Activated gamma-delta T cell treated with Interleukin-2 at 50 U/mL for 16 hours (primary cell): ENCODE results near the gene GLTP.

Experiments
- DNase-seq: peaks from one replicate; pipeline ENCODE4 v3.0.0-alpha.2; 2020

The GLTP gene

DNA sequence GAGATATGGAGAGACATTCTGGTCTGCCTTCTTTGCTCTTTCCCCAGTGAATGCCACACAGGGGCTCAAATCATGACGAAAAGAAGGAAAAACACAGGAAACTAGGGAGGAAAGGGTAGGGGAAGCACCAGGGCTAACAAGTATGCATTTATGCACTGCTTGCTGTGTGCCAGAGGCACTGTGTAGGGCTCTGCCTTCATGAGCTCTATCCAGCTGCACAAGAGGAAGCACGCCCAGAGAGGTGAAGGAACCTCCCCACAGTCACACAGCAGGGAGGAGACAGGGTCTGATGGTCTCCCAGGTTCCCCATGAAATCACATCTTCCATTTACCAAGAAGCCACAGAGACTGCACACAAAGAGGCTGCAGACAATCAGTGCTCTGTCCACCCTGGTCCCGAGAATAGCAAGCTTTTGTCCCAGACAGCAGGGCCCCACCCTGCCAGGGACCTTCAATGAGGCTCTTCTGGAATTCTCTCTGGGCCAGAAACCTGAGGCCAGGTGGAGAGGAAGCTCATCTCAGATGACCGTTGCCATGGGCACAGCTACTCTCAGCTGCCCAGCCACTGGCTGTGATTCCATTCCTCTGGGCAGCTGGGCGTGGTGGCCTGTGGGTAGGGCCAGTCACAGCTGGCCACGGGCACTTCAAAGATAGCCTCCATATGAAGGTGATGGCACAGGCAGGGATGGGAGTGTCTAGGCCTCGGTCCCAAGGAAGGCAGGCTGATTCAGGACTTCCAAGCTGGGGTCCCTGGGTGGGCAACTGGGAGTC is 39.9 kb downstream of the GLTP start:
- DNase-seq: no peak

DNA sequence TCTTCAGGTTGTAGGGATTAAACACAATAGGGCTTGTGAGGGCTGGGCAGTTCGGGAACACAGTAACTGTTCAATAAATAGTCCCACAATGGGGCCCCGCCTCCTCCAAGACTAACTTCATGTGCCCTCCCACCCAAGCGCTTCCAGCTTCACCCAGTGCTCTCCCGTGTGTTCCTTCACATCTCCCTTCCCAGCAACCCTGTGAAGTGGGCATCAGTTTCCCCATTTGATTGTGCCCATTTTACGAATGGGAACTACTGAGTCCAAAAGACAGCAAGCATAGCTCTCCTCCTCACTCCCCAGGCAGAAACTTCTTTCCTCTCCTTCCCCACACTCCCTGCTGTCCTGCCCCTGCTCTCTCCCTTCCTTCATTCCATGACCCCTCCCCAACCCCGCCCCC is 40.9 kb downstream of the GLTP start:
- DNase-seq: no peak

DNA sequence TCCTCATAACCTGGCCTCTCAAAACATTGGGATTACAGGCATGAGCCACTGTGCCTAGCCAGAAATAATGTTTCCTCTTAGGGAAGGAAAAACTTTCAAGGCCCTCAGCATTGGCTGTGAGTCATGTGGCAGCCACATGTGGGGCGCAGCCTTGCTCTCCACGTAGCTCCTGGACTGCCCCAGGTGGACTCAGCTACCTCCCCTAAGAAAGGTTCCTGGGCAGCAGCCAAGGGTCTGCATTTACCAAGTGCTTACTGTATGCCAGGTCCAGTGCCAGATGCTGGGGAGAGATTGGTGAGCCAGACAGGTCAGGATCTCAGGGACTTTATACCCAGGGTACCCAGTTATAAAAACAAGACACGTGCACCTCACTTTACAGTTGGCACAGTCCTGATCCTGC is 43.4 kb downstream of the GLTP start:
- no peak for DNase-seq

- DNase-seq: no peak
Measured at GRCh38 chr12:109835827-109836226, 44.5 kb downstream of the GLTP start.

DNA sequence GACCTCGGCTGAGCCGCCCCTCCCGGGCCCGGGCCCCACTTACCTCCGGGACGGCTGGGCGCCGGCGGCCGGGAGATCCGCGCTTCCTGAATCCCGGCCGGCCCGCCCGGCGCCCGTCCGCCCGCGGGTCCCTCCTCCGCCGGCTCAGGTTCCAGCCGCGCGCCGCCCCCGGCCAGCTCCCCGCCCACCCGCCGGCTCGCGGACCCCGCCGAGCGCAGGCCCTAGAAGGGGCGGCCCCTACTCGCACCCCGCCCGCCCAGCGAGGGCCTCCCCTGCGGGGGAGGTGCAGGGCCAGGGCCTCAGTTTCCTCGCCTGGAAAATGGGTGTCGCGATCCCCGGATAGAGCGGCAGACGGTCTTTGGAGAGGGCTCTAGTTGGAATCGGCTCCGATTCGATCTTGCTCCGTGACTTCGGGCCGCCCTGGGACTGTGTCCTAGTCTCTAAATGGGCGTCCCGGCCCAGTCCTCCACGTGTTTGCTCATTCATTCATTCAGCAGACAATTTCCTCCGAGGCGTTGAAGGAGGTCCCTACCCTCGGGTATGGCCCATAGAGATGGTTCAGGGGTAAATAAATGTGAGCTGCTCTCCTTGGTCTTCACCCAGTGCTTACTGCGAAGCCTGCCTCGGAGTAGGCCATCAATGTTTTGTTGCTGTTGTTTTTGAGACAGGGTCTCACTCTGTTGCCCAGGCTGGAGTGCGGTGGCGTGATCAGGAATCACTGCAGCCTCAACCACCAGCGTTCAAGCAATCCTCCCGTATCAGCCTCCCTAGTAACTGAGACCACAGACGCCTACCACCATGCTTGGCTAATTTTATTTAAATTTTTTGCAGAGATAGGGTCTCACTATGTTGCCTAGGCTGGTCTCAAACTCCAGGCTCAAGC is 46.8 kb downstream of the GLTP start, which contains the start of gene TRPV4:
TRPV4 (minus strand) TSS at position 92 of the 883 bp plus-strand sequence. CDS start 18,602 bp downstream, outside the sequence.
- DNase-seq: no peak

GRCh38 chr12:109832541-109833306 is 47.6 kb downstream of the GLTP start:
- DNase-seq: no peak

DNA sequence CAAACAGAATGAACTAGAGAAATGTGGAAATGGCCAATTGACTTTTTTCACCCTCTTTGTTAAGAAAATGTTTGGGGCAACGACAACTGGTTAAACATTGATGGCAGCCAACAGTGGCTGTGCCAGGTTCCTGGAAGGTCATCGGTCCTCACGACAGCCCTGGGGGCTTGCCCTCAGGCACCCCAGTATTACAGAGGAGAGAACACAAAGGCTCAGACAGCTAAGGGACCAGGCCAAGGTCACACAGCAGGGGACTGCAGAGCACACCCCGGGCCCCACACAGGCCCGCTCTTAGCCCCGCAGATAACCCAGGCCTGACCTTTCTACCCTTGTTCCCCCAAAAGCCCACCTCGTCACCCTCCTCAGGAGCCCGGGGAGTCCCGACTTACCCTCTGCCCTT is 48.4 kb downstream of the GLTP start:
- no peak for DNase-seq

DNA sequence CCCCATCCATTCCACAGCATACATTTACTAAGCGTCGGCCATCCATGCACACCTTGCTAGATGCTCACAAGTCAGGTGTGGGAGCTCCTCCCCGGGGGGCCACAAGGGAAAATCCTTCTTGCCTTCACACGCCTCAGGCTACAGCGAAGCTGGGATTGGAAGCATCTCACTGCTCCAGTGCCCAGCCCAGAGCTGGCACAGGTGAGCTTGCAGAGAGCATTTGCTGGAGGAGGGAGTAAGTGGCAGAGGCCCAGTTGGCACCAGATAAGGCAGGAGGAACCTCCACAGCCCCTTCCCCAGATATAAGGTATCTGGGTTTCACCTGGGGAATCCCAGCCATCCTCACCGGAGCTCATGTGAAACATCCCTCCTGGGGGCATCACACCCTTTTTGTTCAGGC is 49.0 kb downstream of the GLTP start:
- no peak for DNase-seq

GRCh38 chr12:109830718-109831117 is 49.6 kb downstream of the GLTP start:
- DNase-seq: no peak

GRCh38 chr12:109830267-109830666 is 50.1 kb downstream of the GLTP start:
- DNase-seq: no peak

DNA sequence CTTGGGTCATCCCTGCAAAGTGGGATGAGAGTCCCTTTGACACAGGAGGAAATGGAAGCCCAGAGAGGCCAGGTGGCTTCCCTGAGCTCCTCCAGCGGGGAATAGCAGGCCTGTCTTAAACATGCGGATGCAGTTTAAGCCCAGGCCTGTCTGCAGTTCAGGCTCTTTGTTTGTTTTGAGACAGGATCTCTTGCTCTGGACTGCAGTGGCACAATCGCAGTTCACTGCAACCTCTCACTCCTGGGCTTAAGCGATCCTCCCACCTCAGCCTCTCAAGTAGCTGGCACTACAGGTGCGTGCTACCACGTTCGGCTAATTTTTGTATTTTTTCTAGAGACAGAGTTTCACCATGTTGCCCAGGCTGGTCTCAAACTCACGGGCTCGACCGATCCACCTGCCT is 50.7 kb downstream of the GLTP start:
- DNase-seq: no peak

- no peak for DNase-seq
Measured at GRCh38 chr12:109828754-109829511, 51.4 kb downstream of the GLTP start.

GRCh38 chr12:109827566-109828550 is 52.5 kb downstream of the GLTP start:
- no peak for DNase-seq

DNA sequence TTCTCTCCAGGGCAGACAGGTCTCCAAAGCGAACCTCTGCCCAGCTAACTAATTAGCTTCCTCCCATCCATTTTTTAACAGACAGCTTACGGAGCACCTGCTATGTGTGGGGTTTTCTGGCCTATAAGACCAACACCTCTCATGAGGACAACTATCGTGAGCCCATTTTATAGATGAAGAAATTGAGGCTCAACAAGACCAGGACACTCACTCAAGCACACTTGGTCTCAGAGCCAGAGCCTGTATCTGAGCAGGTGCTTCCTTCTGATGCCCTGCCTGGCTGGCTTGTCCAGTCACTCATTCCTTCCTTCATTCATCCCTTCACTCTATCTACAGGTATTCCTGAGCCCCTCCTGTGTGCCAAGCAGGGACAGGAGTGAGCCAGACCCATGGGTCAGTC is 53.3 kb downstream of the GLTP start:
- no peak for DNase-seq

DNA sequence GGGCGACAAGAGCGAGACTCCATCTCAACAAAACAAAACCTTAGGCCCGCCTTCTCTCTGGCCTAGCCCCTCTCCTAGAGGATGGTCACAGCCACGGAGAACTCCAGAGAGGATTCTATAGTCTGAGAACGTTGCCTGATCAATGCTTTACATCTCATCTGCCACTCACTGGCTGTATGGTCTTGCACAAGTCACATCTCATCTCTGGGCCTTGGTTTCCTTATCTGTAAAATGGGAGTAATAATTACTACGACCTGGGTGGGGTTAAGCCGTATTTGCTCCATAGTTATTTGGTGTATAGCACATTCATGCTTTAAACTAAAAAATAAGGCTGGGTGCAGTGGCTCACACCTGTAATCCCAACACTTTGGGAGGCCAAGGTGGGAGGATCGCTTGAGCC is 55.6 kb downstream of the GLTP start:
- no peak for DNase-seq

GRCh38 chr12:109822951-109823411 is 57.4 kb downstream of the GLTP start:
- DNase-seq: no peak

- no peak for DNase-seq
Measured at GRCh38 chr12:109822416-109822815, 57.9 kb downstream of the GLTP start.

GRCh38 chr12:109821968-109822367 is 58.4 kb downstream of the GLTP start:
- no peak for DNase-seq

DNA sequence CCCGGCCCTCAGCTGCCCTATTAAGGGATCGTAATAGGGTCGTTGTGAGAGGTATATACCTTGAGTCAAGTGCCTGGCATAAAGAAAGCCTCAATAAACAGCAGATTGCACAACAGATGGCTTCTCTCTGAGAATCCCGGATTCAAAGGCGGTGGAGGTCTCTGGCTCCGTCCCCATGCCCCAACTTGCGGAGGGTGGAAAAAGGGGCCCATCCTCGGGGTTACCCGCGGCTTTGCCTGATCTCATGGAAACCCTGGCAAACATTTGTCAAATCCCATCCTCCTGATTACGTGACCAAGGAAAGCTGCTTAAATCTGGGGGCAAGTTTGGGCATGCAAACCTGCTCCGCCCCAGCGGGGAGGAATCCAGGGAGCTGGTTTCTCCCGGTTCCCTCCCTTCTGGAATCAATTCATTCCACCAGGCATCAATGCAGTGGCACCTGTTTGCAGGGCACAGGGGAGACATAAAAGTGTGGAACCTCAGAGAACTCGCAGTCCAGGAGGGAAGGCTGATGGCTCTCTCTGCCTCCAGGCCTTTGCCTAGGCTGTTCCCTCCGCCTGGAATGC is 59.4 kb downstream of the GLTP start:
- DNase-seq: no peak

DNA sequence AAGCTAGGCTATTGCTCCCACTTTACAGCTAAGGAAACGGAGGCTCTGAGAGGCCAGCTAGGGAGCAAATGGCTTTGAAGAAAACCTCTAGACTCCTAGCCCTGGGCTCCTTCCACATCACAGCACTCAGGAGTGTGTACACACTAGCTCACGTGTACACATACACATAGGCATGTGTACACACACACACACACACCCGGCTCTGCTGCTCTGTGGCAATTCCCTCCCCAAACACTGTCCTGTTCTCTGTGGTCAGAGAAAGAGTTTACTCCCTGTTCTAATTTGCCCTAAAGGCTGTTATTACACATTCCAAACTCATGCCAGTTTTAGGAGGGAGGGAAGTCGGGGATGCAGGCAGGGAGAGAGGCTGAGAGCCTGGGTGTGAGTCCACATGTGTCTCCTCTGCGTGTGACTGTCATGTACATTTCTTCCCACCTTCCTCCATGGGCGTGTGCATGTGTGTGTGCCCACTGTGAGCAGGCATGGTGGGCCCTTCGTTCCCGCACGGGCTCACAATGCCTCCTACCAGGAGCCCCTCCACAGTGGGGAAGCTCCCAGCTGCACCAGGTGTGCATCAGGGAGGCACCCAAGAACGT is 61.3 kb downstream of the GLTP start:
- no peak for DNase-seq
